ENCODE data around the gene SRGN.

SRGN gene

DNA sequence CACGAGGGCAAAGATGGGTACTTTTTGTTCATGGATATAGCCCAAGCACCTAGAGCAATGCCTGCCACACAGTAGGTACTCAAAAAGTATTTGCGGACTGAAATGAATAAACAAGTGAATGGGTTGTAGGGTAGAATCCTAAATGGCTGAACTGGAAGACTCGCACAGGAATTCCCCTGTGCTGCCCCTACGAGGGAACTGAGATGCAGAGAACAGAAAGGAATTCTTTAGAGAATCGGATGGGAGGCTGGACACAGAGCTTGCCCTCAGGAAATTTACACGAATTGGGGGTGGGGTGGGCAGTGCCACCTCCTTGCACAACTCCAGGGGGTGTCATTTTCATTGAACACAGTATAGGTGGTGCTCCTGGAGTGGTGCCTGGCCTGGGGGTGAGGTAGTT, 35.2 kb upstream of the SRGN start:
- Histone ChIP-seq H2BK120ac (ENCODE audit: insufficient read depth, low read length, poor library complexity) (no peak overlapping the region), H3K27me3 (ENCODE audit: insufficient read depth, low read length) (no peaks in the 10 kb centered on the region), H3K4me2 (ENCODE audit: low read length) (no peak overlapping the region), H3K14ac (ENCODE audit: low read length) (no peak overlapping the region), H2AK5ac (ENCODE audit: low read length) (no peak overlapping the region), H3K9me3 (ENCODE audit: insufficient read depth, low read depth, low read length) (no peaks in the 10 kb centered on the region), H3K9ac (ENCODE audit: low read length) (no peak overlapping the region), H4K8ac (ENCODE audit: low read depth, low read length) (no peak overlapping the region), H3K4me3 (ENCODE audit: low read depth, low read length) (no peak overlapping the region), H3K23ac (ENCODE audit: low read length) (no peak overlapping the region), H4K91ac (ENCODE audit: low read depth, low read length) (no peak overlapping the region), H4K12ac (ENCODE audit: low read depth, low read length) (no peak overlapping the region), H3K36me3 (ENCODE audit: control insufficient read depth in 1 of 2, insufficient read depth in 2 of 2, low read length in 2 of 2) (no peaks in the 10 kb centered on the region), H2BK12ac (ENCODE audit: low read length) (no peak overlapping the region), H3K18ac (ENCODE audit: low read length) (no peak overlapping the region), H3K79me2 (ENCODE audit: control insufficient read depth, insufficient read depth, low read length, poor library complexity) (no peaks in the 10 kb centered on the region), H3K4ac (ENCODE audit: low read depth, low read length) (no peak overlapping the region), H3K4me1 (ENCODE audit: control insufficient read depth in 1 of 2, insufficient read depth in 2 of 2, low read length in 2 of 2) (no peaks in the 10 kb centered on the region), H3K79me1 (ENCODE audit: low read length) (no peaks in the 10 kb centered on the region), H2AFZ (ENCODE audit: insufficient read depth, low read length, poor library complexity) (no peak overlapping the region), H2BK5ac (ENCODE audit: low read depth, low read length, poor library complexity) (no peak overlapping the region), H3K27ac (ENCODE audit: low read depth, low read length) (no peak overlapping the region)
- WGBS (ENCODE audit: extremely low coverage, insufficient coverage, insufficient read length) = no CpG with 5 or more reads among the region's 6 CpGs
- no peak for DNase-seq

DNA sequence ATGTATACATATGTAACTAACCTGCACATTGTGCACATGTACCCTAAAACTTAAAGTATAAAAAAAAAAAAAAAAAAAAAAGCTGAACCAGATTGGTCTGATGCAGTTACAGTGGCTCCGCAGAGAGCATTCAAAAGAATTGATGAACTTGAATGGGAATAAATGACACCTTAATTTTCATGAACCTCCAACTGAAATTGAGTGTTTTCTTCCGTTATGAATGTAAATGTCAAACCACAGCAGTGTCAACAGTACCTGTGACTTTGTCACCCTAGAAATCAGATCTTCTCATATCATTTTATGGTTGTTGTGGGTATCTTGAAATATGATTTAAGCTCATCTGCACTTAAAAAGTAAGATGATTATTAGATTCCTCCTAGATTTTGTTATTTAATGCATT, 32.7 kb upstream of the SRGN start:
- Histone ChIP-seq H2AFZ (ENCODE audit: insufficient read depth, low read length, poor library complexity) (no peak overlapping the region), H3K79me2 (ENCODE audit: control insufficient read depth, insufficient read depth, low read length, poor library complexity) (no peaks in the 10 kb centered on the region), H3K27ac (ENCODE audit: low read depth, low read length) (no peak overlapping the region), H3K4me3 (ENCODE audit: low read depth, low read length) (no peak overlapping the region), H3K18ac (ENCODE audit: low read length) (no peak overlapping the region), H2AK5ac (ENCODE audit: low read length) (no peak overlapping the region), H3K23ac (ENCODE audit: low read length) (no peak overlapping the region), H3K4me1 (ENCODE audit: control insufficient read depth in 1 of 2, insufficient read depth in 2 of 2, low read length in 2 of 2) (no peaks in the 10 kb centered on the region), H3K36me3 (ENCODE audit: control insufficient read depth in 1 of 2, insufficient read depth in 2 of 2, low read length in 2 of 2) (no peaks in the 10 kb centered on the region), H4K8ac (ENCODE audit: low read depth, low read length) (no peak overlapping the region), H2BK5ac (ENCODE audit: low read depth, low read length, poor library complexity) (no peak overlapping the region), H3K14ac (ENCODE audit: low read length) (no peak overlapping the region), H3K9ac (ENCODE audit: low read length) (no peak overlapping the region), H3K27me3 (ENCODE audit: insufficient read depth, low read length) (no peaks in the 10 kb centered on the region), H3K4me2 (ENCODE audit: low read length) (no peak overlapping the region), H2BK12ac (ENCODE audit: low read length) (no peak overlapping the region), H4K91ac (ENCODE audit: low read depth, low read length) (no peak overlapping the region), H3K9me3 (ENCODE audit: insufficient read depth, low read depth, low read length) (no peaks in the 10 kb centered on the region), H3K79me1 (ENCODE audit: low read length) (no peaks in the 10 kb centered on the region), H4K12ac (ENCODE audit: low read depth, low read length) (no peak overlapping the region), H2BK120ac (ENCODE audit: insufficient read depth, low read length, poor library complexity) (no peak overlapping the region), H3K4ac (ENCODE audit: low read depth, low read length) (no peak overlapping the region)
- WGBS (ENCODE audit: extremely low coverage, insufficient coverage, insufficient read length) = no CpG with 5 or more reads among the region's 2 CpGs
- no peak for DNase-seq

DNA sequence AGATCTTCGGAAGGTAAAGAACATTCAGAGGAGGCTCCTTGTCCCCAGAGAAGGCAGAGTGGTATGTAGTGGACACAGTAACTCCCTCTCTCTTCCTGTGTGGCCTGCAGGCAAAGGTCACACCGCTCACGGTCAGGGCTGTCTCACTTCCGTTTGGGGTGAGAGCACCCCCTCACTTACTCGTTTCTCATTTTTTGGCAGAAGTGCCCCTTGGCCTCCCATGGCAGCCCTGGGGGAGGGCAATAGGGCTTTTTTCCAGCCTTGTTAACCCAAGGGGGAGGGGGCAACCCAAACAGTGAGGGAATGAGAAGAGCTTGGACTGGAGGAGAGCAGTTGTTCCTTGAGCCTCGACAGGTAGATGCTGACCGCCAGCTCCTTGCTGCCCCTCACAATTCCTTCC, 31.8 kb upstream of the SRGN start:
- Histone ChIP-seq H3K4ac (ENCODE audit: low read depth, low read length) (no peak overlapping the region), H3K23ac (ENCODE audit: low read length) (no peak overlapping the region), H4K91ac (ENCODE audit: low read depth, low read length) (no peak overlapping the region), H4K8ac (ENCODE audit: low read depth, low read length) (no peak overlapping the region), H3K27me3 (ENCODE audit: insufficient read depth, low read length) (no peaks in the 10 kb centered on the region), H3K27ac (ENCODE audit: low read depth, low read length) (no peak overlapping the region), H2BK12ac (ENCODE audit: low read length) (no peak overlapping the region), H3K9me3 (ENCODE audit: insufficient read depth, low read depth, low read length) (no peaks in the 10 kb centered on the region), H4K12ac (ENCODE audit: low read depth, low read length) (no peak overlapping the region), H2AFZ (ENCODE audit: insufficient read depth, low read length, poor library complexity) (peak overlapping the region; percentile 10), H3K4me3 (ENCODE audit: low read depth, low read length) (no peak overlapping the region), H3K18ac (ENCODE audit: low read length) (no peak overlapping the region), H2AK5ac (ENCODE audit: low read length) (no peak overlapping the region), H3K4me1 (ENCODE audit: control insufficient read depth in 1 of 2, insufficient read depth in 2 of 2, low read length in 2 of 2) (no peaks in the 10 kb centered on the region), H3K9ac (ENCODE audit: low read length) (no peak overlapping the region), H3K36me3 (ENCODE audit: control insufficient read depth in 1 of 2, insufficient read depth in 2 of 2, low read length in 2 of 2) (no peaks in the 10 kb centered on the region), H3K79me2 (ENCODE audit: control insufficient read depth, insufficient read depth, low read length, poor library complexity) (no peaks in the 10 kb centered on the region), H3K14ac (ENCODE audit: low read length) (no peak overlapping the region), H3K79me1 (ENCODE audit: low read length) (no peaks in the 10 kb centered on the region), H2BK120ac (ENCODE audit: insufficient read depth, low read length, poor library complexity) (no peak overlapping the region), H2BK5ac (ENCODE audit: low read depth, low read length, poor library complexity) (no peak overlapping the region), H3K4me2 (ENCODE audit: low read length) (no peak overlapping the region)
- WGBS (ENCODE audit: extremely low coverage, insufficient coverage, insufficient read length) = no CpG with 5 or more reads among the region's 7 CpGs
- DNase-seq = no peak

DNA sequence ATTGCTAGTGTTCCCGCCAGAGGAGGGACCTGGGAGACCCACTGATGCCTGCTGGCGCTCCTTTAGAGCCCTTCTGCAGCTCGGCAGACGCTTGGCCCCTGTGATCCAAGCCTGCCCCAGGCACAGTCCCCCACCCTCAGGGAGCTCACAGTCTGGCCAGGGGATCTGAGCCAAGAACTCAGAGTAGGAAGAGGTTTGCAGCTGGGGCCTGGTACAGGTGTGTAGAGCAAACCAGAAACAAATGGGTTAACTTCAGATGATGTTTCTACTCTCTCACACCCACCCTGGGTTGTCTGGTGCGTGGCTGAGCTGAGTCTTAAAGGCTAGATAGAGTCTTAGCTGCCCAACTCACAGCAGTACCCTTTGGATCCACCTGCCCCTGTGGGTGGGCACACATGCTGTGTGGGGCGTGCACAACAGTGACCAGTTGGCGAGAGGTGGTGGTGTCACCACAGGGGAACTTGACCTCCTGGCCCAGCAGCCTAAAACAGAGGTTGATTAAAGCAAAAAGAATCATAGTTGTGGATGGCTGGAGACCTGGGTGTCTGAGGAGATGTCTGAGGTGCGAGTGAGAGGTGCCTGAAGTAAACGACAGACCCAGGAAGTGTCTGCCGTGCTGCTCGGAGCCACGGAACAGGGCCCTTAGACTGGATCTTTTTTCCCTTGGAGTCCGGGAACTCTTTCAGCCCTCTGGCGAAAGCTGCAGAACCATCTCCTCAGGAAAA, 31.2 kb upstream of the SRGN start:
- no peak overlapping the region for H3K4me3 ChIP-seq (ENCODE audit: low read depth, low read length)
- H2AK5ac ChIP-seq (ENCODE audit: low read length) = no peak overlapping the region
- no peak overlapping the region for H3K27ac ChIP-seq (ENCODE audit: low read depth, low read length)
- no peak overlapping the region for H3K4ac ChIP-seq (ENCODE audit: low read depth, low read length)
- H3K4me2 ChIP-seq (ENCODE audit: low read length) = no peak overlapping the region
- no peaks in the 10 kb centered on the region for H3K36me3 ChIP-seq (ENCODE audit: control insufficient read depth in 1 of 2, insufficient read depth in 2 of 2, low read length in 2 of 2)
- H4K8ac ChIP-seq (ENCODE audit: low read depth, low read length) = no peak overlapping the region
- WGBS (ENCODE audit: extremely low coverage, insufficient coverage, insufficient read length) = no CpG with 5 or more reads among the region's 14 CpGs
- H3K79me2 ChIP-seq (ENCODE audit: control insufficient read depth, insufficient read depth, low read length, poor library complexity) = no peaks in the 10 kb centered on the region
- H3K9ac ChIP-seq (ENCODE audit: low read length) = no peak overlapping the region
- H2BK120ac ChIP-seq (ENCODE audit: insufficient read depth, low read length, poor library complexity) = no peak overlapping the region
- H2AFZ ChIP-seq (ENCODE audit: insufficient read depth, low read length, poor library complexity) = no peak overlapping the region
- no peak overlapping the region for H2BK12ac ChIP-seq (ENCODE audit: low read length)
- no peak overlapping the region for H4K91ac ChIP-seq (ENCODE audit: low read depth, low read length)
- no peak overlapping the region for H3K18ac ChIP-seq (ENCODE audit: low read length)
- H3K79me1 ChIP-seq (ENCODE audit: low read length) = no peaks in the 10 kb centered on the region
- no peak overlapping the region for H2BK5ac ChIP-seq (ENCODE audit: low read depth, low read length, poor library complexity)
- no peaks in the 10 kb centered on the region for H3K9me3 ChIP-seq (ENCODE audit: insufficient read depth, low read depth, low read length)
- no peak for DNase-seq
- H3K23ac ChIP-seq (ENCODE audit: low read length) = no peak overlapping the region
- no peak overlapping the region for H4K12ac ChIP-seq (ENCODE audit: low read depth, low read length)
- no peaks in the 10 kb centered on the region for H3K27me3 ChIP-seq (ENCODE audit: insufficient read depth, low read length)
- H3K4me1 ChIP-seq (ENCODE audit: control insufficient read depth in 1 of 2, insufficient read depth in 2 of 2, low read length in 2 of 2) = peaks cover under 1 to 3% of the 10 kb centered on the region in 2 experiments
- H3K14ac ChIP-seq (ENCODE audit: low read length) = no peak overlapping the region
